Right lung (tissue), 5 donors: Measurements from ENCODE around the gene ZCCHC9. TPM values are rescaled to one million over a fixed set of nuclear protein-coding genes. Genes with fewer than 3 reads are reported as not detected.

Source experiments
- DNase-seq, 2 donors: peaks; one replicate each; pipeline ENCODE4 v3.0.0-alpha.2; 2013
- polyA plus RNA-seq, 5 donors: library from polyadenylated mRNA; unstranded; fragments of 120-200 nt; gene quantifications; one replicate each; pipeline versions ENCODE4 v1.2.1 to v1.2.3, GENCODE V29; 2013; ENCODE audit warnings: inconsistent platforms in 1 of 5, low replicate concordance in 1 of 5; ENCODE audit not compliant: insufficient read length in 5 of 5, insufficient read depth in 1 of 5

The ZCCHC9 gene
- polyA plus RNA-seq, 5 donors = 38.3 to 48.1 (median 40.5) TPM

DNA sequence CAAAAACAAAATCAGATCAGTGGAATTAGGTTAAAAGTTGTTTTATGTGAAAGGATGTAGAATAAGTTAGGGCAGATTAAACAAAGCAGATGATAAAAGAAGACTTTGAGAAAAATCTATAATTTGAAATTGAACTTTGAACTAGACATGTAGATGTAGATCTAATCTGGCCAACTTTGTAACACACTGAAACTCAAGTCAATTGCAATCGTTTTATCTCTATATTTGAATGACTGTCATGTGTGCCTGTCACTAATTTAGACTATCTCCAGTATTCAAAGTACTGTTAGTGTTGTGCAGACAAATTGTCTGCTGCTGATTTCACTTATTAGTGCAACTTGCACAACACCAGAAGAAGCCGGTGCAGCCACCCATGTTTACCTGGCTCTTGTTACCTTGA is 52.7 kb downstream of the ZCCHC9 start:
- DNase-seq = no peak

DNA sequence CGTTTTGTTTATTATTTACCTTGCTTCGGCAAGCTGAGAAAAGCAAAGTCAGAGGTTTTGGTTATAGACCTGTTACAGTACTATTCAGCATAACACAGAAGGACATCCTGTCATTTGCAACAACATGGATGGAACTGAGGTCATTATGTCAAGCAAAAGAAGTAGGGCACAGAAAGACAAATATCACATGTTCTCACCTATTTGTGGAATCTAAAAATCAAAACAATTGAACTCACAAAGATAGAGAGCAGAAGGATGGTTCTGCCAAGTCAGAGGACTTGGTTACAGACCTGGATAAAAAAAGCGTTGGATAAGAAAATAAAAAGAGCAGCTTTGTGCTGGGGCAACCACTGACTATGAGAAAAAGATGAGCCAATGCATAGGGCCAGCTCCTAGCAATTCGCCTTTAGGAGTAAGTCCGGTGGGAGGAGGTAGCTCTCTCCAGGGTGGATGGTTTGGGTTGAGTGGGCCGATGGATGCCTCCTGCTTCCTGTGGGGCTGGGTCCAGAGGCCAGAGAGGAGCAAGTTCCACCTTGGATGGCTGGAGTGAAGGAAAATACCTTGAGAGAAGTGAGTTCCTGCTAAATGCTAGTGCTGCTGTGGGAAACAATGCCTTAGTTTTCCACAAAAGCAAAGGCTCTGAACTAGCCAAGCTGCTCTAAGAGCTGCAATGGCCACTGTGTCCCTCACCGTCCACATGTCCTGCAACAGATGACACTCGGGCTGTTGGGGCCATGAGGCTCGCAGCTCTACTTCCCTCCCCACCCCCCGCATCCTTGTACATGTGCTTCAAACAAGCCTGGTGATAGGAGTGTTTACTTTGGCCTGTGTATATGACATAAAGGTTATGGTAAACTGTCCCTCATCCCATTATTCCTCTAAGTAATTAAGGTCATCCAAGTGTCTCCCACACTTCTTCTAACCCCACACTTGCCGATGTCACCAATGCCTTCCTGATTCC is 54.2 kb downstream of the ZCCHC9 start:
- DNase-seq = no peak

DNA sequence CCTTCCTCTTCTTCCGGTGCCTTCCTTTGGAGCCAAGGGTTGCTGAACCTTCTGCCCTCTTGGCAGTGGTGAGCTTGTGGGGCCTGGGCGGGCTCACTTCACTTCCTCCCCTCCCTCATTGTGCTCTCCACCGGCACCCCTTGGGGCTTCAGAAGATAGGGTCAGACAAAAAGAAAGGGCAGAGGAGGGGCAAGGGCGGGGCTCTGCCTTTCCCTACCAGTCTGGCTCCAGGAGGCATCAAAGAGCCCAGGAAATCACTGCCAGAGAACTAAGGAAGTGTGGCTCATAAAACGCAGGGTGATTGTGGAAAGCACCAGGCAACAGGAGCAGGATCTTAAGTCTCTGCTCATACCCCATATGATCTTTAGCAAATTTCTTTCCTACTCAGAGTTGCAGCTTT is 57.7 kb downstream of the ZCCHC9 start:
- no peak for DNase-seq

DNA sequence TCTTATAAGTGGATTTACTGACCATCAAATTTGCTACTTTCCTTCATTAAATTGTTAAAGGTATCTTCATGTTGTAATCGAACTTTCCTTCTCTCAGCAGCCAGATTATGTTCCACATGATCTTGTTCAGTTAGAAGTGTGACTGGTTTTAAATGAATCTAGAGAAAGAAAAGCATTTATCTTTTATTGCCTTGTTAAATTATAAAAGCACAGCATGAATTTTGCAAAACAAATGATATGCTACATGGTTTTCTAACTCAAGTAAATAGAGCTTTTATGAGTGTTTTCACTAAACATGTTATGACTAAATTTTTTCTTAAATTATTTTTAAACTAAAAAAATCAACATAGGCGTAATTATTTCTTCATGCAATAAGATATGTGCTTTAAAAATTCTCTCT is 58.5 kb downstream of the ZCCHC9 start:
- DNase-seq = no peak

DNA sequence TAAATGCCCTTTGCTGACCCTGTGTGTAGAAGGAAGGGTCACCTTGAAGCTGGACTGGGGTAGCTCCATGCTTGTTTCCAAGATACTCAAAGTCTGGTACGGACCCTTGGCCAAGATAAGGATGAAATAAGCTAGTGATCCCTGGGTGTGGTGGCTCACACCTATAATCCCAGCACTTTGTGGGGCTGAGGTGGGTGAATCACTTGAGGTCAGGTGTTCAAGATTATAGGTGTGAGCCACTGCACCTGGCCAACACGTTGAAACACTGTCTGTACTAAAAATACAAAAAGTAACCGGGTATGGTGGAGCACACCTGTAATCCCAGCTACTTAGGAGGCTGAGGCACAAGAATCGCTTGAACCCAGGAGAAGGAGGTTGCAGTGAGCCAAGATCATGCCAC is 59.3 kb downstream of the ZCCHC9 start:
- DNase-seq = no peak

DNA sequence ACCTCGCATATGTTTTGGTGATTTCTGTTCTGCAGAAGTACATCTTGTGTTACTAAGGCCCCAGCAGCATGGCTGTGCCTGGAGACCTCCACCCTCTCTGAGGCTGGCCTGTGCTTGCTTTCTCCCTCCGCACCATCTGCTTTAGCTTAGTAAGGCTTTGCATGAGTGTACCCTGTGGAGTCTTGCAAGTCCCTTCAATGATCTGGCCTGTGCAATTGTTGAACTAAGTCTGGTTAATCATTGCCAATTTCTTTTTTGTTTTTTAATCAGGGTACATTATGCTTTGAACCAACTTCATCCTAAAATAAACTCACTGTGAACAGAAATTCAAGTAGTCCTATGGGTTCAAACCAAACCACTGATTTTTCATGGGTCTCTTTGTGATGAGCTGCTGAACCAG is 60.2 kb downstream of the ZCCHC9 start:
- no peak for DNase-seq

Other genes with a start within 250 kb of the ZCCHC9 start
- 1 to 10 TPM; 3.8 to 7.2 (median 4.2) TPM for gene CKMT2, start 68.3 kb upstream of the ZCCHC9 start, polyA plus RNA-seq
- under 1 TPM; 0.25 to 0.54 (median 0.37) TPM for gene ACOT12, start 92.5 kb downstream of the ZCCHC9 start, polyA plus RNA-seq